Measurements from ENCODE around the gene VWA8.

The VWA8 gene

DNA sequence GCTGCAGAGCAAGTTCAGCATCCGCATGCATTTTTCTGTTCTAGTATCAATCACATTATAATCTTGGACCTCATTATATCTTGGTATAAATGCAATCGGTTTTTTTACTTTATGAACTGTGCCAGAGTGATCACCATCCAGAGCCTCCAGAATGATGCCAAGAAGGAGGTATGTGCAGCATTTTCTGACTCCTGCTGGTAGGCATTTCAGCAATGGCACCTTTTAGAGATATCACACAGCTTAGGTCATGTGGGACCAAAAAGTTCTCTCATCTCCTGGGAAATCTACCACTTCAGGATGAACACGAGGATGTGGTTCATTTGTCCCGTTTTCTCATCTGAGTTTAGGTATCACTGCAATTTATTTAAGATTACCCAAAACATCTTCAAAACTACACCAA is 220.4 kb downstream of the VWA8 start:
- DNase-seq = peak; percentile 62

- no peak for DNase-seq
These were observed 238.0 kb downstream of the VWA8 start for GRCh38 chr13:41722684-41723535.

DNA sequence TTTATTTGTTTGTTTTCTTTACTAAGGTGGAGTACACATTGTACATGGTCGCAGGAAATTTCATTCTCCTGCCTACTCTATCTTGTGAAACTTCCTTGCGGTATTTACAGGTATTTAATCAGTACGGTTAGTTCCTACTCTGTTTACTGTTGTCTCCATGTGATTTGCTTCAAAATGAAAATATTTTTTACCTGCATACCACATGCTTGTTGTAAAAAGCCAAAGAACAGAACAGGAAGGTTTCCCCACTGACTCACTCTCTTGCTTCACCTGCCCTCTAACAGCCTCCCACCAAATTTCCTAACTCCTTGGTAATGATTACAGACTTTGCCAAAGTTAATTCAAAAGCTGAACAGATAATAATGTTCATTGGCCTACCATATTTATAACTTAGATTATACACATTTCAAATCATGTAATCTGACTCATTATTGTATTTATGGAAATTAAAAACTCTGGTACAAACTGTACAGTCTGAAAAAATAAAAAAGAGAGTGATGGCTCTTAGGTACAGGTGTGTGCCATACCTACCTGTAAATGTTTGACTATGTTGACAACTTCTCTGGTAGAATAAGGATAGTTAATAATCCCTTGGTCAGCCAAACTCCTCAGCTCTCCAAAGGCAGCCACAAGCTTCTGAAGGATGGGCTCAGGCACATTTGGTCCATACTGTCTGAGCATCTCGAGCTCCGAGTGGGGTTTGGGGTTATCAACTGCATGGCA is 239.9 kb downstream of the VWA8 start:
- peak; percentile 12 for DNase-seq

GRCh38 chr13:41716236-41716635 is 244.7 kb downstream of the VWA8 start:
- DNase-seq = no peak

GRCh38 chr13:41713405-41713804 is 247.5 kb downstream of the VWA8 start:
- no peak for DNase-seq

DNA sequence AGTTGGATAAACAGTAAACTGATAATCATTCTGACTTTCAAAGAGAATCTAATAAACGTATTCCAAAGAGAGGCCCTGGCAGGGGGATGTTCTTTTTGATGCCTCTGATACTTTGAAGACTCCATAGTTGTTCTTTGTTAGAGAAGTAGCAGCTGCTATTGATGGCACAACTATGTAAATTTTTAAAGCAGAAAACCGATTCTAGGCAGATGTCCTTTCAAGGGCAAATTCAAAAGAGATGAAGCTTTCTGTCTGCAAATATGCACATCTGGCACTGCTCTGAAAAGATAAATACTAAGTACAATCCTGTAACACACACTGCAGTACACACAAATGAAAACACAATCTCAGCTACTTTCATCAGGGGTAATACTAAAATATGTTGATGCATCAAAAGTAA is 250.1 kb downstream of the VWA8 start:
- no peak for DNase-seq

GRCh38 chr13:41709511-41709910 is 251.4 kb downstream of the VWA8 start:
- no peak for DNase-seq

DNA sequence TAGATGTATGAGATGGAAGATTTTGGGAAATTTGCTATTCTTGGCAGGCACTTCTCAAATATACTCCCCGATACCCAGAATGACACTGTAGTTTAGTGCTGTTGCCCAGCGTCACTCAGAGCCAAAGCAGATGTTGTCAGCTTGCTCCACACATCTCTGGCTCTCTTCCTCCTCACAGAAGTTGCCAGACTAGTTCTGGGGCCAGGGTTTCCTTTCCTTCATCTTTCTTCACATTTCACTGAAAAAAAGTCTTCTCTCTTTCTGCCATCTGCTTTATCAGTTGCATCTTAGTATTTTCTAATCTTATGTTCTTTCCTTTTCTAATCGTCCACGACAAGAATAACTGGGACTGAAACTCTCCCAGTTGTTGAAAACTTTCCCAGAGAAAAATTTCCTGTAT is 252.2 kb downstream of the VWA8 start:
- DNase-seq = no peak

DNA sequence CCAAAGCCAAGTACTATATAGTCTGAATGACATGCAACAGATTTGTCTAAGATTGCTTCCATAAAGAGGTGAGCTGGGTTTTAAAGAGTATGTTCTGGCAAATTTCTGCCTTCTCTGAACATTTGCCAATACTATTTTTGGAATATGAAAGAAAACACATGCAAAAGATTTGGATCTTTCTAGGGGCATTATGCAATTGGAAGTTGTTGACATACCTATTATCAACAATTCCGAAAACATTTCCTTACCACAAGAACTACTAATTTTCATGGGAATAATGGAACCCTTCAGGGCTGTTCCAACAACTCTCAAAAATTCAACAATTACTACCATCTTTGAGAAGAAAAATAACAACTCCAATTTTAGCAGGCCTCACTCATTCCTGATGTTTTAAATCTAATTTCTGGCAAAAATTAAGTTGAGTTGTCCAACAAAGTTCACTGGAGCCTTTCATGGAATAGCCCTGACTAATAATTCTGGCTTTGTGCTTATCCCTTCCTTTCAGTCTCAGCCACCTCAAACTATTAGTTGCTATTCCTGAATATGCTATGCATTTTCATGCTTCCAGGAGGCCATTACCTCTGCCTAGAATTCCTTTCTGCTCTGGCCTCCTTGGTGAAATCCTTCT is 253.6 kb downstream of the VWA8 start:
- no peak for DNase-seq

GRCh38 chr13:41706152-41706551 is 254.8 kb downstream of the VWA8 start:
- no peak for DNase-seq

- DNase-seq = no peak
These were observed 258.4 kb downstream of the VWA8 start for GRCh38 chr13:41702540-41702939.

- DNase-seq = no peak
These were observed 259.2 kb downstream of the VWA8 start for GRCh38 chr13:41701676-41702075.

DNA sequence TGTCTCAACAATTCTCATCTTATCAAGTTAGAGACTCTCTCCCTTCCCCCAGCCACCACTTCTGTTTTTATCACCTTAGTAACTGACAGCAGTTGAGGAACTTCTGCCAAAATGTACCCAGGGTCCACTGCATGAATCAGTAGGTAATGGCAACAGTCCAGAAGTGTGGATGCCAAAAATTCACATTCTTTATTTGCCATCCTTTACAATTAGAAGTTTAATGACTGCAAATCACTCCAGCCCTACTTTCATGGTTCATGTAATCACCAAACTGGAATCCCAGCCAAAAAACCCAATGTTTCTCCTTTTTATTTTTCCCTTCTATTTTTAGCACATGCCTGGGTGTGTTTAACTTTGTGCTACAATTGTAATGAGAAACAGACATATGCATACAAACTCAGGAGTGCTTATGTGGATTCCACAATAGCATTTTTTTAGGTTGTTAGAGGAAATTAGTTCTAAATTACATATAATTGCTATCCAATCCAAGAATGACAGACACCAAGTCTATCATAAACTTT is 260.1 kb downstream of the VWA8 start:
- peak; percentile 43 for DNase-seq

GRCh38 chr13:41699759-41700158 is 261.1 kb downstream of the VWA8 start:
- no peak for DNase-seq

DNA sequence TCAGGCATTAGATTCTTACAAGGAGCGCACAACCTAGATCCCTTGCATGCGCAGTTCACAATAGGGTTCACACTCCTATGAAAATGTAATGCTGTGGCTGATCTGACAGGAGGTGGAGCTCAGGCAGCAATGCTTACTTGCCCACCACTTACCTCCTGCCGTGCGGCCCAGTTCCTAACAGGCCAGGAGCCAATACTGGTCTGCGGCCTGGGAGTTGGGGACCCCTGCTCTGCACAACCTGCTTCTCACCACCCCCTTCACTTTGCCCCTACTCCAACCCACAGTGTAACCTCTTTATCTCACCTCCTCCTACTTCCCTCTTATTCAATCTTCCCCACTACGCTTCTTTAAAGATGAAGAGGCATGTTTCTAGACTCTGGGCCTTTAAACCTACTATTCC is 263.3 kb downstream of the VWA8 start:
- DNase-seq = no peak

DNA sequence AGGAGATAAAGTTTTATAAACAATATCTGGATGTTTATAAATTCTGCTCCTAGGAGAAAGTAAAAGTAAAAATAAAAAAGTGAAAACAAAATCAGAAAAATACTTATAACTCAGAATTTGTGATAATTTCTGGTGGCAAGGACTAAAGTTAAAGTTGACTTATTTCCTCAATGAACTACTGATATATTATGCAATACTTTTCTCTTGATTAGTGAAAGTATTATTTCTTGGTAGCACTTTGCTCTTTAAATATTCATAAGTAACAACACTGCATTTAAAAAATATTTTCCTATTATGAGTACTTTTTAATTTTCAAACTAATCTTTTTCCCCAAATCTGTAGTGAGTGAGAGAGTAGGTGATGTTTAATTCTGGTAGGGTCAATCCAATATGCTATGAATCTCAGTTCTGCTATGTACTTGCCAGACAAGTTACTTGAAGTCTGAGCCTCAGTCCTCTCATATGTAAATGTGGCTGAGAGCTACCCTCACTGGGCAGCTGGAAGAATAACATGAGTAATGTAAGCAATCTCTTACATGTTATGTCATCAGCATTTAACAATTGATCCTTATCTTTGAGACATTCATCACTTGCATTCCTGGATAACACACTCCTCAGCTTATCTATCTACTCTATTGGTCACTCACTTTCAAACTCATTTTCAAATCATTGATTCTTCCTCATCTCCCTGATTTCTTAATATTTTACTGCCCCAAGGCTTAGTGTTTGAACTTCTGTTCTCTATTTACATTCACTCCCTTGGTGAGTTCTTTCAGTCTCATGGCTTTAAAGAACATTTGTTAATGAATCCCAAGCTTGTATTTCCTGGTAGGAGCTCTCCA is 264.5 kb downstream of the VWA8 start:
- peak; percentile 79 for DNase-seq

- DNase-seq = peak; percentile 43
These were observed 266.2 kb downstream of the VWA8 start for GRCh38 chr13:41694545-41695301.

- DNase-seq = no peak
These were observed 267.5 kb downstream of the VWA8 start for GRCh38 chr13:41693434-41693833.

DNA sequence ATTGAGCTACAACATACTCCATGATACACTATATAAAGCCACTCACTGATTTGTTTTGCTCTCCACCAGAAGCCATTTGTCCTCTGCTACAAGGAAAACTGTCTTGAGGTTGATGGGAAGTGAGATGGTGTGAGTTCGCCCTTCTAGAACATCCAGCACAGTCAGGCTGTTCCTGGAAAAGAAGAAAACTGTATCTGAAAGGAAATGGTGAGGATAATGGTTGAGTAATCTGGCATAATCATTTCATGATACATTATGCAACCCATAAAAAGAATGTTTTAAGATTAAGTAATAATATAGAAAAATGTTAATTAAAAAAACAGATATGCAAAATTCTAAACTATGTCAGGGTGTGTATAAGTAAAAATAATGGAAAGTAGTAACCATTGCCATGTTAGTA is 269.6 kb downstream of the VWA8 start:
- no peak for DNase-seq

DNA sequence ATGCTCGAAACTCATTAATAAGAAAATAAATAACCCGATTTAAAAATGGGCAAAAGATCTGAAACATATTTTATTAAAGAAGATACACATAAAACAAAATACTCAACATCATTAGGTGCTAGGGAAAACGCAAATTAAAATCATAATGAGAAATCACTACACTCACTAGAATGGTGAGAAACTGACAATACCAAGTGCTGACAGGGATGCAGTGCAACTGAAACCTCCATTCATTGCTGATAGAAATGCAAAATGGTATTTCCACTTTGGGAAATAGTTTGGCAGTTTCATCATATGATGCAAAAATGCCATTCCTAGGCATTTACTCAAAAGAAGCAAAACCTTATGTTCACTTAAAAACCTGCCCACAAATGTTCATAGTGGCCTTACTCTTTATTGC is 278.1 kb downstream of the VWA8 start:
- DNase-seq = no peak

DNA sequence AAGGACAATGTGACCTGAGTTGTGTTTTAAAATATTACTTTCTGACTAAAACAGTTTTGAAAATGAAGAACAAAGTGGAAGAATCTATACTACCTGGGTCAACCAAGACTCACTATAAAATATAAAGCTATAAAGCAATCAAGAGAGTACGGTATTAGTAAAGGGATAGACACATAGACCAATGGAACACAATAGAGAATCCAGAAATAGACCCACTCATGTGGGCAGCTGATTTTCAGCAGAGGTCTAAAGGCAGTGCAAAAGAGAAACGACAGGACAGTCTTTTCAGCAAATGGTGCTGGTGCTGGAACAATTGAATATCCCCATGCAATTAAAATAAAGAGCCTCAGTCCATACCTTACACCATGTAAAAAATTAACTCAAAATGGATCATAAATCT is 278.9 kb downstream of the VWA8 start:
- DNase-seq = no peak

GRCh38 chr13:41681587-41681986 is 279.3 kb downstream of the VWA8 start:
- DNase-seq = no peak

Data from NCI-H226 (cell line).